CD4-positive, alpha-beta T cell (primary cell): ENCODE data around the gene SLC36A3. TPM values are rescaled to one million over a fixed set of nuclear protein-coding genes. Genes with fewer than 3 reads are reported as not detected.

Experiments
- ATAC-seq: fragments of 200-7000 bp; cut with Tn5 transposase; one replicate; pipeline ENCODE4 v1.10.0; 2022; ENCODE audit warnings: mild to moderate bottlenecking; ENCODE audit not compliant: poor library complexity
- CTCF ChIA-PET: fragments of 350-600 bp; sonication (Branson Sonifier 250); formaldehyde crosslinking; loops from one replicate; lab custom pipeline; 2021; ENCODE audit warnings: antibody characterized with exemption, inconsistent platforms; lab: Charles Lee
- POLR2A ChIA-PET: fragments of 350-600 bp; sonication (Branson Sonifier 250); formaldehyde crosslinking; loops from one replicate; lab custom pipeline; 2021; ENCODE audit warnings: antibody characterized with exemption, inconsistent platforms; lab: Charles Lee
- DNase-seq, 14 experiments: peaks; one replicate each; pipeline ENCODE4 v3.0.0-alpha.2; 2013 to 2020; ENCODE audit warnings: mixed read lengths in 2 of 14
- H3K27ac ChIP-seq, 2 donors: one replicate each; pipeline versions ENCODE4 v1.5.1 to v1.7.0; 2013; ENCODE audit warnings: low read length in 2 of 2, low read depth in 1 of 2, mild to moderate bottlenecking in 1 of 2
- H3K27me3 ChIP-seq, 2 experiments: 1 replicate in 1 of 2; 2 replicates in 1 of 2; pipeline versions ENCODE4 v1.6.1 to v1.7.0; 2013; ENCODE audit warnings: low read length in 2 of 2, control low read depth in 1 of 2, mild to moderate bottlenecking in 1 of 2, moderate library complexity in 1 of 2; ENCODE audit not compliant: insufficient read depth in 2 of 2, control insufficient read depth in 1 of 2
- H3K36me3 ChIP-seq: one replicate; pipeline ENCODE4 v1.6.1; 2013; ENCODE audit warnings: low read length, control low read depth; ENCODE audit not compliant: insufficient read depth
- H3K4me1 ChIP-seq: one replicate; pipeline ENCODE4 v1.6.1; 2013; ENCODE audit warnings: low read length, control low read depth; ENCODE audit not compliant: insufficient read depth
- H3K4me3 ChIP-seq: one replicate; pipeline ENCODE4 v1.5.1; 2013; ENCODE audit warnings: mild to moderate bottlenecking, low read length, moderate library complexity
- H3K9me3 ChIP-seq, 2 experiments: 1 replicate in 1 of 2; 2 replicates in 1 of 2; pipeline versions ENCODE4 v1.6.1 to v1.7.0; 2013; ENCODE audit warnings: low read length in 2 of 2, mild to moderate bottlenecking in 2 of 2, control low read depth in 1 of 2, moderate library complexity in 1 of 2; ENCODE audit not compliant: control insufficient read depth in 1 of 2, insufficient read depth in 1 of 2
- H3K27ac Mint-ChIP-seq: one replicate; pipeline ENCODE4 v1.8.0; 2020; ENCODE audit warnings: mixed read lengths
- H3K27me3 Mint-ChIP-seq: one replicate; pipeline ENCODE4 v1.8.0; 2021; ENCODE audit warnings: mixed read lengths
- H3K36me3 Mint-ChIP-seq: one replicate; pipeline ENCODE4 v1.8.0; 2021; ENCODE audit warnings: low read depth, mixed read lengths
- H3K4me1 Mint-ChIP-seq: one replicate; pipeline ENCODE4 v1.8.0; 2021; ENCODE audit warnings: low read depth, mixed read lengths
- H3K4me3 Mint-ChIP-seq: one replicate; pipeline ENCODE4 v1.8.0; 2020; ENCODE audit warnings: mild to moderate bottlenecking, mixed read lengths
- H3K9me3 Mint-ChIP-seq: one replicate; pipeline ENCODE4 v1.8.0; 2020; ENCODE audit warnings: mixed read lengths
- intact Hi-C, 2 experiments: fragments of 100-400 bp; cut with DNase I in 1 of 2; cut with micrococcal nuclease in 1 of 2; formaldehyde crosslinking; loops; one replicate each; pipeline versions ENCODE4 v1.15.1 to v1.9.0; 2023 to 2025; cut with DNase I, micrococcal nuclease
- total RNA-seq, 174 experiments: library from RNA in 2 of 174; stranded (reverse) in 2 of 174; gene quantifications; one replicate each; pipeline ENCODE4 v1.2.3 and lab custom pipeline; 2021 to 2026
- TF ChIP-seq, protein P1 (sequence below): fragments of 200-600 bp; IDR thresholded peaks from one replicate; pipeline ENCODE4 v1.8.0; 2022; ENCODE audit warnings: antibody characterized with exemption, mild to moderate bottlenecking

SLC36A3 gene
- total RNA-seq, 2 experiments from 2014 or later, result not detected

DNA sequence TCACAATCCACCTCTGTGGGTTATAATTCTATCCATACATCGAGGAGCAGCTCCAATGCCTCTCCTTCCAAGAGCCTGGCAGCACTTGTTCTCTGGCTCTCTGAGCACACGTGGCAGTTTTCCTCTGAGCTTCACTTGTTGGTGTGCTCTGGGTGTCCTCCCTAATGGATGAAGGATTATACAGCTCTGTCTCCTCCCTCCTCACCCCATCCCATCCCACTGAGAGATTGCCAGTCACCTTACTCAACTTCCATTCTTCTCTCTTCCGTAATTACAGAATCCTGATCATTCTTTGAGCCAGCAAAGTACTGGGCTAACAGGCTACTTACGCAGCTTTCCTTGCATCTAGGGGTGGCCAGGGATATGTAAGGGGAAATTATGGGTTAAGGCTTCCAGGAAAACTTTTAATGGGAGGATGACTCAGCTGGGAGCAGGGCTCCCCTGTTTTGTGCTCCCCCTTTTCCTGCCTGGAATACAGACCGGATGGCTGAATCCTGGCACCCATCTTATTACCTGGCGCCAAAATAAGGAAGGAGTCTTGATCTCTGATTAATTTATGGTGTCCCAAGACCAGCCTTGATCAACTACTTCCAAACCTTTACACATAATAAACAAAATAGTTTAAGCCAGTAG, 73.4 kb downstream of the SLC36A3 start:
- Histone ChIP-seq H3K36me3 (no peaks in the 10 kb centered on the region), H3K27ac (no peak overlapping the region), H3K4me1 (peaks cover 25% of the 10 kb centered on the region), H3K4me3 (no peak overlapping the region), H3K9me3 (no peaks in the 10 kb centered on the region), H3K27me3 (no peaks in the 10 kb centered on the region)
- no peaks in the 10 kb centered on the region for H3K9me3 Mint-ChIP-seq
- ATAC-seq (no peak), DNase-seq (no peak)
- no peaks in the 10 kb centered on the region for H3K36me3 Mint-ChIP-seq
- H3K4me1 Mint-ChIP-seq, result peaks cover 29% of the 10 kb centered on the region
- POLR2A ChIA-PET, result interaction anchor here (3.2 kb wide), 1 partner anchor 17 kb away, joined by 24 read pairs; no protein-coding TSS in a partner anchor
- no peak overlapping the region for H3K27ac Mint-ChIP-seq
- TF ChIP-seq, protein P1, sequence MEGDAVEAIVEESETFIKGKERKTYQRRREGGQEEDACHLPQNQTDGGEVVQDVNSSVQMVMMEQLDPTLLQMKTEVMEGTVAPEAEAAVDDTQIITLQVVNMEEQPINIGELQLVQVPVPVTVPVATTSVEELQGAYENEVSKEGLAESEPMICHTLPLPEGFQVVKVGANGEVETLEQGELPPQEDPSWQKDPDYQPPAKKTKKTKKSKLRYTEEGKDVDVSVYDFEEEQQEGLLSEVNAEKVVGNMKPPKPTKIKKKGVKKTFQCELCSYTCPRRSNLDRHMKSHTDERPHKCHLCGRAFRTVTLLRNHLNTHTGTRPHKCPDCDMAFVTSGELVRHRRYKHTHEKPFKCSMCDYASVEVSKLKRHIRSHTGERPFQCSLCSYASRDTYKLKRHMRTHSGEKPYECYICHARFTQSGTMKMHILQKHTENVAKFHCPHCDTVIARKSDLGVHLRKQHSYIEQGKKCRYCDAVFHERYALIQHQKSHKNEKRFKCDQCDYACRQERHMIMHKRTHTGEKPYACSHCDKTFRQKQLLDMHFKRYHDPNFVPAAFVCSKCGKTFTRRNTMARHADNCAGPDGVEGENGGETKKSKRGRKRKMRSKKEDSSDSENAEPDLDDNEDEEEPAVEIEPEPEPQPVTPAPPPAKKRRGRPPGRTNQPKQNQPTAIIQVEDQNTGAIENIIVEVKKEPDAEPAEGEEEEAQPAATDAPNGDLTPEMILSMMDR, result no peak
- H3K27me3 Mint-ChIP-seq, result no peaks in the 10 kb centered on the region
- CTCF ChIA-PET, result interaction anchor here (2.0 kb wide), 1 partner anchor 9 kb away, joined by 6 read pairs; no protein-coding TSS in a partner anchor
- intact Hi-C loops, result no loop called here
- no peak overlapping the region for H3K4me3 Mint-ChIP-seq

DNA sequence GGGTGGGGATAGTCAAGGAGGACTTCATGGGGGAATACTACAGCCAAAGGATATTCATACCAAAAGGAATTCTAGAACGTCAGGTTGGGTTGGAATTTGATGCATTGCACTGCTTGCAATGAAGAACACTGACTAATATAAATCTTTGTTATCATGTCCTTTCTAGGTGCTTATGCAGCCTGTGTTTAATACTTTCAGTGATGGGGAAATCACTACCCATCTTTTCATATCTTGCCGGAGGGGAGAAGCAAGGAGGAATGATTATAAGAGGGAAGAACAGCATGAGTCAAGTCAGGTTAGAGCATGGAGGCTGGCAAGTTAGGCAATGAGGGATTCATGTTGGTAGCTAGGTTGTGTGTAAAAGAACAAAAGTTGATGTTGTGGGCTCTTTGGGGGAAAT, 74.6 kb downstream of the SLC36A3 start:
- no peaks in the 10 kb centered on the region for H3K27me3 ChIP-seq
- no peaks in the 10 kb centered on the region for H3K9me3 Mint-ChIP-seq
- ChIA-PET POLR2A (interaction anchor here (3.2 kb wide), 1 partner anchor 16 kb away, joined by 24 read pairs; no protein-coding TSS in a partner anchor), CTCF (interaction anchor here (1.2 to 2.0 kb wide), 3 partner anchors 10 to 145 kb away, joined by 3 to 6 read pairs (median 3); no protein-coding TSS in a partner anchor)
- H3K4me3 Mint-ChIP-seq, result no peak overlapping the region
- intact Hi-C loops, result loop anchor here in 1 of 2 experiments (10.0 kb wide), 1 partner anchor 546 kb away; the partner anchor contains the start of gene G3BP1
- no peak overlapping the region for H3K27ac Mint-ChIP-seq
- H3K27me3 Mint-ChIP-seq, result no peaks in the 10 kb centered on the region
- H3K36me3 ChIP-seq, result no peaks in the 10 kb centered on the region
- no peak for DNase-seq
- peaks cover 5% of the 10 kb centered on the region for H3K36me3 Mint-ChIP-seq
- no peak overlapping the region for H3K27ac ChIP-seq
- TF ChIP-seq, protein P1, result no peak
- H3K4me1 Mint-ChIP-seq, result peaks cover 29% of the 10 kb centered on the region
- no peak for ATAC-seq
- no peaks in the 10 kb centered on the region for H3K9me3 ChIP-seq
- H3K4me1 ChIP-seq, result peaks cover 22% of the 10 kb centered on the region
- no peak overlapping the region for H3K4me3 ChIP-seq

DNA sequence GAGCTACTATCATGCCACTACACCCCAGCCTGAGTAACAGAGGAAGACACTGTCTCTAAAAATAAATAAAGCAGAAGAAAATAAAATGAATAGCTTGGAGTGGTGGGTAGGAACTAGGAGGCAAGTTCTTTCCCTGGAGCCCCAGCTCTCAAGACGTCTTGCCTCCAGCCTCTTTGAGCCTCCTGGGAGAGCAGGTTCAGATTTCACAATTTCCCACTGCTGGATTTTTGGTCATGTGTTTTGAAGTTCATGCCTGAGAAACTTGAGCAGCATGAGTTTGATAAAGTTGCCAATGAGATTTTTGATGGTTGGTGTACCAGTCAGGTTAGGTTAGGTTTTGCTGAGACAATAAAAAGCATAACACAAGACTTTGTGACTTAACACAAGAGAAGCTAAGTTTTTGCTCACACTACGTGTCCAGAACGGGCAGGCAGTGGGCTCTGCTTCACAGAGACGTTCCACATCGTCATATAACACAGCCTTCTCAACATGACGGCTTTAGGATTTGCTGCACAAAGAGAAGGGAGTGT, 75.6 kb downstream of the SLC36A3 start:
- Mint-ChIP-seq H3K9me3 (no peaks in the 10 kb centered on the region), H3K27ac (no peak overlapping the region), H3K4me3 (no peak overlapping the region), H3K36me3 (peaks cover 12% of the 10 kb centered on the region), H3K4me1 (peaks cover 25% of the 10 kb centered on the region), H3K27me3 (no peaks in the 10 kb centered on the region)
- TF ChIP-seq, protein P1, result no peak
- Histone ChIP-seq H3K4me1 (peaks cover 22% of the 10 kb centered on the region), H3K9me3 (no peaks in the 10 kb centered on the region), H3K4me3 (no peak overlapping the region), H3K27ac (no peak overlapping the region), H3K36me3 (no peaks in the 10 kb centered on the region), H3K27me3 (no peaks in the 10 kb centered on the region)
- no peak for DNase-seq
- POLR2A ChIA-PET, result interaction anchor here (0.7 to 3.2 kb wide), 3 partner anchors 15 to 63 kb away, joined by 3 to 24 read pairs (median 3); partner anchors contain the start of gene GM2A
- intact Hi-C loops, result loop anchor here in 1 of 2 experiments (10.0 kb wide), 1 partner anchor 547 kb away; the partner anchor contains the start of gene G3BP1
- CTCF ChIA-PET, result interaction anchor here (0.9 to 1.2 kb wide), 2 partner anchors 11 to 102 kb away, joined by 3 read pairs; no protein-coding TSS in a partner anchor
- no peak for ATAC-seq

Other genes starting within 250 kb of the SLC36A3 start
- 100 to 1,000 TPM; 110 to 115 TPM for gene TNIP1, start 222.7 kb downstream of the SLC36A3 start, total RNA-seq
- 100 to 1,000 TPM; 108 to 130 TPM for gene ANXA6, start 146.0 kb downstream of the SLC36A3 start, total RNA-seq
- 10 to 100 TPM; 68.0 to 68.9 TPM for gene CCDC69, start 79.7 kb downstream of the SLC36A3 start, total RNA-seq
- gene GM2A, start 50.6 kb downstream of the SLC36A3 start, total RNA-seq, result 1 to 10 TPM; 3.1 to 4.1 TPM
- not detected for gene SLC36A2, start 43.8 kb upstream of the SLC36A3 start, total RNA-seq
- 1 to 10 TPM; 2.2 to 2.8 TPM for gene SLC36A1, start 143.8 kb upstream of the SLC36A3 start, total RNA-seq